Coronary artery (tissue), 2 donors: ENCODE results near the gene ZNF584.
"Not testable (repeated sequence)": the region's sequence is repeated elsewhere in the genome, so short reads cannot be mapped to it uniquely, and the experiment has no call there.

ENCODE experiments used
- DNase-seq: peaks from one replicate; pipeline ENCODE4 v3.0.0-alpha.2; 2017; ENCODE audit warnings: low spot score
- H3K27ac ChIP-seq, 2 donors: fragments of 200-600 bp; sonication (generic); one replicate each; pipeline ENCODE4 v1.5.1; 2016 to 2019
- H3K4me3 ChIP-seq: fragments of 200-600 bp; sonication (generic); 2 replicates; pipeline ENCODE4 v1.5.1; 2016; ENCODE audit warnings: mild to moderate bottlenecking, moderate library complexity
- CTCF ChIP-seq: fragments of 200-600 bp; sonication (generic); IDR thresholded peaks from one replicate; pipeline ENCODE4 v1.5.1; 2019; ENCODE audit warnings: antibody characterized with exemption

ZNF584 gene

GRCh38 chr19:58400916-58401839 lies 7.3 kb upstream of the ZNF584 start:
- DNase-seq: peak; percentile 99
- H3K27ac ChIP-seq: peak overlapping the region; percentile 38 to 71
- H3K4me3 ChIP-seq: peak overlapping the region; percentile 72
- TF ChIP-seq CTCF: no peak

- peak overlapping the region; percentile 72 for H3K4me3 ChIP-seq
- DNase-seq: peak; percentile 72
- no peak for TF ChIP-seq CTCF
- peak overlapping the region in 1 of 2 donors; percentile 21 for H3K27ac ChIP-seq
These were observed 6.5 kb upstream of the ZNF584 start for GRCh38 chr19:58401840-58402421.

GRCh38 chr19:58403920-58404478 lies 4.5 kb upstream of the ZNF584 start:
- not testable (repeated sequence) for DNase-seq, H3K4me3 ChIP-seq, H3K27ac ChIP-seq

- DNase-seq: no peak
- no peak for TF ChIP-seq CTCF
- H3K4me3 ChIP-seq: peak overlapping the region; percentile 90
- H3K27ac ChIP-seq: peak overlapping the region in 1 of 2 donors; percentile 90
These were observed 1.4 kb upstream of the ZNF584 start for GRCh38 chr19:58406818-58407657.

- Histone ChIP-seq H3K4me3 (peak overlapping the region; percentile 90), H3K27ac (peak overlapping the region; percentile 73 to 90)
- DNase-seq: no peak
- no peak for TF ChIP-seq CTCF
These were observed 744 bp upstream of the ZNF584 start for GRCh38 chr19:58407658-58408151.

- Histone ChIP-seq H3K27ac (peak overlapping the region; percentile 73 to 90), H3K4me3 (peak overlapping the region; percentile 90)
- no peak for TF ChIP-seq CTCF
- no peak for DNase-seq
These were observed 751 bp downstream of the ZNF584 start for GRCh38 chr19:58409010-58409790.
